Calu3 (cell line): ENCODE measurements around the gene MT1X. TPM values are rescaled to one million over a fixed set of nuclear protein-coding genes. Genes with fewer than 3 reads are reported as not detected.

Experiments
- BruUV-seq: library from RNA; stranded (reverse); fragments of 400-500 nt; replicated peaks from 2 replicates; lab custom pipeline; 2021; lab: Mats Ljungman, UMichigan
- CTCF ChIA-PET: fragments of 300-600 bp; sonication (Branson Sonifier 250); formaldehyde crosslinking; loops from one replicate; lab custom pipeline; 2022; ENCODE audit warnings: antibody characterized with exemption; lab: Charles Lee
- DNase-seq: peaks from one replicate; pipeline ENCODE4 v3.0.0; 2022
- H3K27ac Mint-ChIP-seq: one replicate; pipeline ENCODE4 v1.8.0; 2022; ENCODE audit warnings: mixed read lengths; ENCODE audit not compliant: unreplicated experiment
- H3K27me3 Mint-ChIP-seq: one replicate; pipeline ENCODE4 v1.8.0; 2022; ENCODE audit warnings: mixed read lengths; ENCODE audit not compliant: unreplicated experiment
- H3K36me3 Mint-ChIP-seq: one replicate; pipeline ENCODE4 v1.8.0; 2022; ENCODE audit warnings: mild to moderate bottlenecking, moderate library complexity, mixed read lengths; ENCODE audit not compliant: insufficient read depth, unreplicated experiment
- H3K4me1 Mint-ChIP-seq: one replicate; pipeline ENCODE4 v1.8.0; 2022; ENCODE audit warnings: mild to moderate bottlenecking, low read depth, mixed read lengths; ENCODE audit not compliant: unreplicated experiment
- H3K4me3 Mint-ChIP-seq: one replicate; pipeline ENCODE4 v1.8.0; 2022; ENCODE audit warnings: mild to moderate bottlenecking, low read depth, moderate library complexity, mixed read lengths; ENCODE audit not compliant: unreplicated experiment
- H3K9me3 Mint-ChIP-seq: one replicate; pipeline ENCODE4 v1.8.0; 2022; ENCODE audit warnings: low read depth, mixed read lengths; ENCODE audit not compliant: unreplicated experiment
- intact Hi-C: fragments of 100-400 bp; cut with micrococcal nuclease; formaldehyde crosslinking; loops from one replicate; pipeline ENCODE4 v1.10.0; 2022; ENCODE audit not compliant: unreplicated experiment
- total RNA-seq: library from RNA; stranded (reverse); gene quantifications from 2 replicates; pipeline ENCODE4 v1.2.3, GENCODE V29; 2022
- TF ChIP-seq, protein P1 (sequence below): fragments of 200-600 bp; IDR thresholded peaks from one replicate; pipeline ENCODE4 v1.8.0; 2022; ENCODE audit warnings: antibody characterized with exemption; ENCODE audit not compliant: unreplicated experiment

Gene MT1X
- total RNA-seq, 1 experiment from 2014 or later = 5.3 TPM

GRCh38 chr16:56710181-56710737 lies 28.0 kb downstream of the MT1X start:
- H3K9me3 Mint-ChIP-seq = no peaks in the 10 kb centered on the region
- H3K27ac Mint-ChIP-seq = no peak overlapping the region
- BruUV-seq = no TSS peak
- no peak overlapping the region for H3K4me3 Mint-ChIP-seq
- intact Hi-C loops = no loop called here
- DNase-seq = no peak
- peaks cover 61% of the 10 kb centered on the region for H3K27me3 Mint-ChIP-seq
- TF ChIP-seq, protein P1, sequence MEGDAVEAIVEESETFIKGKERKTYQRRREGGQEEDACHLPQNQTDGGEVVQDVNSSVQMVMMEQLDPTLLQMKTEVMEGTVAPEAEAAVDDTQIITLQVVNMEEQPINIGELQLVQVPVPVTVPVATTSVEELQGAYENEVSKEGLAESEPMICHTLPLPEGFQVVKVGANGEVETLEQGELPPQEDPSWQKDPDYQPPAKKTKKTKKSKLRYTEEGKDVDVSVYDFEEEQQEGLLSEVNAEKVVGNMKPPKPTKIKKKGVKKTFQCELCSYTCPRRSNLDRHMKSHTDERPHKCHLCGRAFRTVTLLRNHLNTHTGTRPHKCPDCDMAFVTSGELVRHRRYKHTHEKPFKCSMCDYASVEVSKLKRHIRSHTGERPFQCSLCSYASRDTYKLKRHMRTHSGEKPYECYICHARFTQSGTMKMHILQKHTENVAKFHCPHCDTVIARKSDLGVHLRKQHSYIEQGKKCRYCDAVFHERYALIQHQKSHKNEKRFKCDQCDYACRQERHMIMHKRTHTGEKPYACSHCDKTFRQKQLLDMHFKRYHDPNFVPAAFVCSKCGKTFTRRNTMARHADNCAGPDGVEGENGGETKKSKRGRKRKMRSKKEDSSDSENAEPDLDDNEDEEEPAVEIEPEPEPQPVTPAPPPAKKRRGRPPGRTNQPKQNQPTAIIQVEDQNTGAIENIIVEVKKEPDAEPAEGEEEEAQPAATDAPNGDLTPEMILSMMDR = no peak
- H3K4me1 Mint-ChIP-seq = no peaks in the 10 kb centered on the region
- H3K36me3 Mint-ChIP-seq = no peaks in the 10 kb centered on the region
- CTCF ChIA-PET = no interaction called here

GRCh38 chr16:56711862-56712261 lies 29.6 kb downstream of the MT1X start:
- intact Hi-C loops = no loop called here
- no peaks in the 10 kb centered on the region for H3K4me1 Mint-ChIP-seq
- TF ChIP-seq, protein P1 = no peak
- CTCF ChIA-PET = no interaction called here
- no peaks in the 10 kb centered on the region for H3K36me3 Mint-ChIP-seq
- H3K27ac Mint-ChIP-seq = no peak overlapping the region
- no TSS peak for BruUV-seq
- H3K27me3 Mint-ChIP-seq = peaks cover 61% of the 10 kb centered on the region
- H3K4me3 Mint-ChIP-seq = no peak overlapping the region
- DNase-seq = no peak
- H3K9me3 Mint-ChIP-seq = no peaks in the 10 kb centered on the region

- no peaks in the 10 kb centered on the region for H3K9me3 Mint-ChIP-seq
- no peaks in the 10 kb centered on the region for H3K36me3 Mint-ChIP-seq
- no peak overlapping the region for H3K27ac Mint-ChIP-seq
- BruUV-seq = no TSS peak
- H3K27me3 Mint-ChIP-seq = peaks cover 45% of the 10 kb centered on the region
- no peak overlapping the region for H3K4me3 Mint-ChIP-seq
- no peaks in the 10 kb centered on the region for H3K4me1 Mint-ChIP-seq
- TF ChIP-seq, protein P1 = no peak
- no peak for DNase-seq
- CTCF ChIA-PET = no interaction called here
- intact Hi-C loops = no loop called here
These were observed 31.5 kb downstream of the MT1X start for GRCh38 chr16:56713794-56714193.

- intact Hi-C loops = no loop called here
- Mint-ChIP-seq H3K27me3 (peaks cover 32% of the 10 kb centered on the region), H3K27ac (no peak overlapping the region), H3K4me3 (no peak overlapping the region), H3K9me3 (no peaks in the 10 kb centered on the region), H3K4me1 (no peaks in the 10 kb centered on the region), H3K36me3 (no peaks in the 10 kb centered on the region)
- DNase-seq = no peak
- no TSS peak for BruUV-seq
- TF ChIP-seq, protein P1 = no peak
- CTCF ChIA-PET = interaction anchor here (1.0 kb wide), 1 partner anchor 10 kb away, joined by 4 read pairs; no protein-coding TSS in a partner anchor
These were observed 32.9 kb downstream of the MT1X start for GRCh38 chr16:56715126-56715525.
